CD4-positive, alpha-beta T cell treated with Interleukin-6 at 100 ng/mL for 8 hours (primary cell): Measurements from ENCODE around the gene GALR3.

Experiments used
- DNase-seq: peaks from one replicate; pipeline ENCODE4 v3.0.0-alpha.2; 2020; ENCODE audit warnings: mixed read lengths, low spot score

Gene GALR3

DNA sequence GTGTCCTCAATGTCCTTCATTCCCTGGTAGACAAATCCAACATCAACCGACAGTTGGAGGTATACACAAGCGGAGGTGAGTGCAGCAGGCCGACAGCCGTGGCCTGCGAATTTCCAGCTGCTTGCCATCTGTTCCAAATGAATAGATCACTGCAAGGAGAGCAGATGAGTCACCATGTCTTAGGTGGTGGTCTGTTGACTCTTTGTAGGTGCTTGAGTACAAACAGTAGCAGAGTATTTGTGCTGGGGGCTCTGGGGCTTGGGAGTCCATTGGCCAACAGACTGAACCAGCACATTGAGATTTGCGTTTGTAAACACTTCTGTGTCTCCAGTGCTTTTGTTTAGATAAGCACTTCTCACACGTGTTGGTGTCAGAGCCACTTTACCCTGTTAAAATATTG is 47.1 kb downstream of the GALR3 start:
- DNase-seq: no peak
